ENCODE results near the gene CTIF. TPM values are rescaled to one million over a fixed set of nuclear protein-coding genes. Genes with fewer than 3 reads are reported as not detected.
A peak's percentile ranks its signal among the peaks of the same experiment; 100 is the strongest.

Gene CTIF
- total RNA-seq, 3 donors from 2014 or later: 13.2 to 50.3 (median 19.6) TPM

- ATAC-seq (peak; percentile 86), DNase-seq (peak; percentile 75 to 82 (median 79))
- intact Hi-C loops (cut with DNase I, micrococcal nuclease): loop anchor here in 1 of 2 donors (10.0 kb wide), 1 partner anchor 268 kb away; no protein-coding TSS in a partner anchor
- H3K4me1 ChIP-seq (ENCODE audit: low read depth): peaks cover 32% of the 10 kb centered on the region
- H3K9me3 ChIP-seq: no peaks in the 10 kb centered on the region
- no peak overlapping the region for H3K4me3 ChIP-seq
- peak; percentile 89 for TF ChIP-seq CTCF (IDR thresholded peaks at IDR 0.05)
- no peaks in the 10 kb centered on the region for H3K36me3 ChIP-seq (ENCODE audit: low read depth)
Observed at GRCh38 chr18:48777026-48777743, 238.4 kb downstream of the CTIF start.

- Histone ChIP-seq H3K4me1 (ENCODE audit: low read depth) (peaks cover 35% of the 10 kb centered on the region), H3K36me3 (ENCODE audit: low read depth) (no peaks in the 10 kb centered on the region), H3K4me3 (no peak overlapping the region), H3K9me3 (no peaks in the 10 kb centered on the region)
- no peak for DNase-seq
- intact Hi-C loops (cut with DNase I, micrococcal nuclease): loop anchor here in 1 of 2 donors (10.0 kb wide), 1 partner anchor 267 kb away; no protein-coding TSS in a partner anchor
- no peak for ATAC-seq
- TF ChIP-seq CTCF (IDR thresholded peaks at IDR 0.05): no peak
Observed at GRCh38 chr18:48777744-48778116, 238.9 kb downstream of the CTIF start.

GRCh38 chr18:48778344-48779011, 239.6 kb downstream of the CTIF start:
- H3K4me1 ChIP-seq (ENCODE audit: low read depth): peaks cover 35% of the 10 kb centered on the region
- no peak for ATAC-seq
- no peaks in the 10 kb centered on the region for H3K9me3 ChIP-seq
- TF ChIP-seq CTCF (IDR thresholded peaks at IDR 0.05): no peak
- intact Hi-C loops (cut with DNase I, micrococcal nuclease): loop anchor here in 1 of 2 donors (10.0 kb wide), 1 partner anchor 266 kb away; no protein-coding TSS in a partner anchor
- no peak overlapping the region for H3K4me3 ChIP-seq
- H3K36me3 ChIP-seq (ENCODE audit: low read depth): no peaks in the 10 kb centered on the region
- no peak for DNase-seq

GRCh38 chr18:48779462-48779861, 240.6 kb downstream of the CTIF start:
- intact Hi-C loops (cut with DNase I, micrococcal nuclease): loop anchor here in 1 of 2 donors (10.0 kb wide), 1 partner anchor 265 kb away; no protein-coding TSS in a partner anchor
- H3K36me3 ChIP-seq (ENCODE audit: low read depth): no peaks in the 10 kb centered on the region
- H3K4me1 ChIP-seq (ENCODE audit: low read depth): peaks cover 35% of the 10 kb centered on the region
- no peaks in the 10 kb centered on the region for H3K9me3 ChIP-seq
- ATAC-seq (no peak), DNase-seq (no peak)
- no peak overlapping the region for H3K4me3 ChIP-seq
- no peak for TF ChIP-seq CTCF (IDR thresholded peaks at IDR 0.05)

GRCh38 chr18:48780201-48780912, 241.5 kb downstream of the CTIF start:
- intact Hi-C loops (cut with DNase I, micrococcal nuclease): loop anchor here in 1 of 2 donors (10.0 kb wide), 1 partner anchor 144 kb away; no protein-coding TSS in a partner anchor
- no peak for TF ChIP-seq CTCF (IDR thresholded peaks at IDR 0.05)
- no peaks in the 10 kb centered on the region for H3K9me3 ChIP-seq
- DNase-seq: no peak
- no peak overlapping the region for H3K4me3 ChIP-seq
- no peak for ATAC-seq
- H3K4me1 ChIP-seq (ENCODE audit: low read depth): peaks cover 35% of the 10 kb centered on the region
- H3K36me3 ChIP-seq (ENCODE audit: low read depth): no peaks in the 10 kb centered on the region

Measured in mucosa of descending colon (tissue), 3 donors.